NCI-H748 (cell line): ENCODE data around the gene FASN.

Experiments
- DNase-seq: peaks from one replicate; lab custom pipeline; 2025; ENCODE audit not compliant: unreplicated experiment; lab: John Stamatoyannopoulos, UW

The FASN gene

DNA sequence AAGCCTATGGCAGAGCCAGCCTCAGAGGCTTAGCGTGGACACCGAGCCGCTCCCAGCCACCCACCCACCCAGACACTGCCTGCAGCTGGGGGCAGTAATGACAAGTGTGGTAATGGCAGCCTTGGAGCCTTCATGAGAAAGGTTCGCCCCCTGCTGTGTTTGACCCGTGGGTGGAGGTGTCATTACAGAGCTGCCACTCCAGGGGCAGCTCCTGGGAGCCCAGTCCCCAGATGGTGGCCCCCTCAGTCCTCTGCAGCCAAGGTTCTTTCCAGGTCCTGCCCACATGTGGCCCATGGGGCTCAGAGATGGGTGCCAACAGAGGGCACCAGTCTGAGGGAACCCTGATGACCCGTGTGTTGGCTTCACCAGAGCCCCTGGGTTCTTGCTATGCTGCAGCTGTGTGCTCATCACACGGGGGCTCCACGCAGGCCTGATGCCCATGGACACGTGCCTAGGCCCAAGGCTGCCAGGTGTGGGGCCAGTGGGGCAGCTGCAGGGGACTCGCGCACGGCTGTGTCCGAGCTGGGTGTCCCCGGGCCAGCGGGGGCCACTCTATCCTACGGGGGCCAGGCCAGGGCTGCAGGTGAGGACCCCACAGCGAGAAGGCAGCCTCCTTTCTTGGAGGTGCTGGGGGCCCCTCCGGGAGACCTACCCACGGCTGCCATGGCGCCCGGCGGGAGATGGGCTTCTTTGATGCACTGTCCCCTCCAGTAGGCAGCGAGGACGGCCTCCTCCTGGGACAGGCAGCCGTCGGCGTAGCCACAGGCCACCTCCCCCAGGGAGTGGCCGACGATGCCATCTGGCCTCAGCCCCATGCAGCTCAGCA lies 8.1 kb downstream of the FASN start:
- DNase-seq, result no peak

DNA sequence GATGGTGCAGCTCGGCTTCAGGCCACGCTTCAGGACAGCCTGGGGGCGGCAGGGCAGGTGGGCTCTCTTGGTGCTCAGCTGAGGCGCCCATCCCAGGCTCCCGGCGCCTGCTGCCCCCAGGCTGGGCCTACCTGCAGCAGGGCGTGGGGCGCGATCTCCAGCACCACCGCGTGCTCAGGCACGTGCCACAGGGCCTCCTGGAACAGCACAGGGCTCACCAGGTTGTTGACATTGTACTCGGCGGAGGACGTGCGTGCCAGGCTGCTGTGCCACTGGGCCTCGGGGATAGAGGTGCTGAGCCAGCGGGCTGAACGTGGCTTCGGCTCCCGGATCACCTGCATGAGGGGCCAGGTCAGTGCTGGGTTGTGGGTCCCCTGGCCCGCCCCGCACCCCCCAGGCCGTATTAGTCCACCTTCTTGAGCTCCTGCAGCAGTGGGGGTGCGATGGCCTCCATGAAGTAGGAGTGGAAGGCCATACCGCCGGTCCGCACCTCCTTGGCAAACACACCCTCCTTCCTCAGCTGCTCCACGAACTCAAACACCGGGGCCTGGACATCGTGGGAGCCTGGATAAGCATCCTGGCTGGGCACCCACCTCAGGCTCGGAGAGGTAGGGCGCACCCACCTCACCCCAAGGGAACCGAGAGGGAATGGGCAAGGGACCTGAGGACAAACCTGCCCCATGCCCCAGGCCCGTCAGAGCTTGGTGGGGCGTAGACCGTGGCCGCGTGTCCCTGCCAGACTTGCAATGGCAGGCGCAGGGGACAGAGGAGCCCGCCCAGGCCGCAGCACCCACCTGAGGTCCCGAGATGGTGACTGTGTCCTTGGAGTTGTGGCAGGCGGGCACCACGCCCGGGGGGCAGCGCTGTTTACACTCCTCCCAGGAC lies 9.0 kb downstream of the FASN start:
- no peak for DNase-seq

DNA sequence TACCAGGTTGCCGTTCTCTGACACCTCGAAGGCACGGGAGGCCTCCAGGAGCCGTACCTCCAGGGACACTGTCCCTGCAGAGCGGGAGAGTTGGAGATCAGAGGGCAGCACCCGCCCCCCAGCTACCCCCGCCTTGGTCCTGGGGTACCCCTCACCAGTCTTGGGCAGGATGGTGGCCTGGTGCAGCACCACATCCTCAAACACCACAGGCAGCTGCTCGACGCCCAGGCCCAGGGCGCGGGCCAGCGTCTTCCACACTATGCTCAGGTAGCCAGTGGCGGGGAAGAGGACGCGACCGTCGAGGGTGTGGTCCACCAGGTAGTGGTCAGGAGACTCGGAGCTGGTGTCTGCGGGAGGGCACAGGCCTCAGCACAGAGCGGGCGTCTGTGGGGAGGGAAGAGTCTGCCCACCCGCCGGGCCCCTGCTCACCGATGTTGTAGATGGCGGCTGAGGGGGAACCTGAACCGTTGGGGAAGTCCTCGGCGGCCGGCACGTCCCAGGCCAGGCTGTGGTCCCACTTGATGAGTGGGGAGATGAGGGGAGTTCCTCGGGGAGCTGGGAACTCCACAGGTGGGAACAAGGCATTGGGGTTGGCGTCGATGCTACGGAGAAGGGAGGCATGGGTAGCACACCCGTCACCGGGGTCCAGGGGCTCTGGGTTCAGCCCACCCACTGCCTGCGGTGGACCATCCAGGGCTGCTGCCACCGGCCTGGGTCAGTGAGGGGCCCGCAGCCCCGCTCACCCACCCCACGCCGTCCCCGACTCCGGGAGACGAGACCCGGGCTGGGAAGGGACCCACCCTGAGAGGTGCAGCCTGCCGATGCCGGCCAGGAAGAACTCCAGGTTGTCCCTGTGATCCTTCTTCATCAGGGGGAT lies 9.8 kb downstream of the FASN start:
- no peak for DNase-seq

DNA sequence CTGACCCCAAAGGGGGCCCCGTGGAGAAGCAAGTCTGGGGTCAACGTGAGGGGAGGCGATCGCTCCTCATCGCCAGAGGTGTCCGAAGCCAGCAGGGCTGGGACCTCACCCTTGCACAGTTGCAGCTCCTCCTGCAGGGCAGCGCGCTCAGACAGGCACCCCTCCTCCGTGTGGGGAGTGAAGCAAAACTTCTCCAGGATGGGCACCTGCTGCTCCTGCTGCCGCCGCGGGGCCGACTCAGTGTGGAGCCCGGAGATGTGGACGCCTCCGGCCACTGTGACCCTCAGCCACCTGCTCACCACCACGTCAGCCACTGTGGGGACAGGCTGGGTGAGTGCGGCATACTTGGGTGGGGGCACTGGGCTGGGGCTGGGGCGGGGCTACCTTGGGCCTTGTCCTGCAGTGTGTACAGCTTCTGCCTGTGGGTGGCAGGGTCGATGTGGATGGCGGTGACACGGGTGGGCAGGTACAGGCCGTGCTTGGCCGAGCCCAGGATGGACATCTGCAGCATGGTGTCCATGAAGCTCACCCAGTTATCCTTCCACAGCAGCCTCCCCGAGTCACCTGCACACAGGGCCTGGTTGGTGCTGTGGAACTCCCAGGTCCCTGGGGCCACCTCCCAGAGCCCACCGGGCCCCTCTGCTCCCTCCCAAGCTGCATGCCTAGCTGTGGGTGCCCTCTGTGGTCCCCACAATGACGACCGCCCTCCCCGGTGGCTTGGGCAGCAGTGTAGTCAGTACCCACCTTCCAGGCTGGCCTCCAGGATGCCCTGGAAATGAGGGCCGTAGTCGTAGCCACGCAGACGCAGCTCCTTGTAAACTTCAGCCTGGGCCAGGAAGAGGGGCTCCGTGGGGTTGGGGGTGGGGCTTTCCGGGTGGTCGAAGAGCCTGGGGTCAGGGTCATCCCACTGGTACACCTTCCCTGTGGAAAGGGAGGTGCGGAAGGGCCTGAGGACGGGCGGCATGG lies 10.8 kb downstream of the FASN start:
- no peak for DNase-seq

DNA sequence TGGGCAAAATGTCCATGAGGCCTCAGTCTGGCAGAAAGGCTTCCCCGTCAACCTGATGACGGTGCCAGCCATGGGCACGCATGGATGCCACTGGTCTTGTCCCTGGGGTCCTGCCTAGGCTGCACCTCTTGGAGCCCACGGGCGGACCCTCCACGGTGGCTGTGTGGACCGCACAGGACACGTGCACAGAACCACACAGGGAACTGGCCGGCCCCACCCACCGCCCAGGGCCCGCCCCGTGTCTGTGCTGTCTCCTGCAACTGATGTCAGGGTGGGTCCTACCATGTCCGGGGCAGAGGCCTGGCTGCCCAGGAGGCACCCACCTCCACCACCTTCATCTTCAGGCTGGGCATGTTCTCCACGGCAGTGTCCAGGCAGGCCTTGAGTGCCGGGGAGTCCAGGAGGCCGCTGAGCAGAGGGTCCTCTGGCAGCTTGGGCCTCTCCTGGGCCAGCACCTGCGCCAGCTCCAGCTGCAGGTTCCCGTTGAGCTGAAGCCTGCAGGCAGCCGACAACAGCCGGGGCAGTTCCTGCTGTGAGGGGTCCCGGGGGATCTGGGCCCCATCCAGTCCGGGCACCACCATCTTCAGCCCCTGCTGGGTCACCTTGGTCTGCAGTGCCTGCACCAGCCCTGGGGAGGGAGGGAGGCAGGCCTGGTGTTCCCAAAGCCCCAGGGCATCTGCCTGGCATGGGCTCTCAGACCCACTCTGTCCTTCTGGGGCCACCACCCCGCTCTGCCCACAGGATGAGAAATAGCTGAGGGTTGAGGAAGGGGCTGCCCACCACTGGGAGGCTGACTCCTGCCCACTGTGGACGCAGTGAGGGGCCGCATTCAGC lies 11.9 kb downstream of the FASN start:
- DNase-seq, result no peak

DNA sequence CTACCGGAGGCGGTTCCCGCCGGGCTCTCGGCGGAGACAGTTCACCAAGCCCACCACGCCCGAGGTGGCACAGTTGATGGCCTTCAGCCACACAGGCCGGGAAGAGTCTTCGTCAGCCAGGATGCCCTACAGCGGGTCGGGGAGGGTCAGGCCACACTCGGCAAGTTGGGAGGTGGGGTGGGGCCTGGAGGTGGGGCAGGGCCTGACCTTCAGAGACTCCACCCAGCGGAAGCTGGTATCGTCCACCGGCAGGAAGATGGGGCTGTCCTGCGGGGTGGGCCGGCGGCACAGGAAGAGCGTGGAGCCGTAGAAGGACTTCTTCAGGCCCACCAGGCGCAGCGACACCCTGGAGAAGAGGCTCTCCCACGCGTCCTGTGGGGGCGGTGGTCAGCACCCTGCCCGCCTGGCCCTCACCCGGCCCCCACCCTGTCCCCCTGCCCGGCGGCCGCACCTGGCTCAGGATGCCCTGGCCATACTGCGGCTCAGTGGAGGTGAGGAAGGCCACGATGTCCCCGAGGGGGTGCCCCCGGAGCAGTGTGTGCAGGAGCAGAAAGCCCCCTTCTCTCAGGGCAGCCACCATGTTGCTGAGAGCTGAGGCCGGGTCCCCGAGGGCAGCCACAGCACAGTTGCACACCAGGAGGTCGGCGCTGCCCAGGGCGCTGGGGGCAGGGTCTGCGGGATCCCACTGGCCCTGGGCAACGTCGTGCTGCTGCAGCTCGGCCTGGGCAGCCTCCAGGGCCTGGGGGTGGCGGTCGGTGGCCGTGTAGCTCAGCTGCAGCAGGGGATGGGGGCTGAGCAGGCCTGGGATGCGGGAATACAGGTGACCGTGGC lies 12.8 kb downstream of the FASN start:
- DNase-seq, result no peak

DNA sequence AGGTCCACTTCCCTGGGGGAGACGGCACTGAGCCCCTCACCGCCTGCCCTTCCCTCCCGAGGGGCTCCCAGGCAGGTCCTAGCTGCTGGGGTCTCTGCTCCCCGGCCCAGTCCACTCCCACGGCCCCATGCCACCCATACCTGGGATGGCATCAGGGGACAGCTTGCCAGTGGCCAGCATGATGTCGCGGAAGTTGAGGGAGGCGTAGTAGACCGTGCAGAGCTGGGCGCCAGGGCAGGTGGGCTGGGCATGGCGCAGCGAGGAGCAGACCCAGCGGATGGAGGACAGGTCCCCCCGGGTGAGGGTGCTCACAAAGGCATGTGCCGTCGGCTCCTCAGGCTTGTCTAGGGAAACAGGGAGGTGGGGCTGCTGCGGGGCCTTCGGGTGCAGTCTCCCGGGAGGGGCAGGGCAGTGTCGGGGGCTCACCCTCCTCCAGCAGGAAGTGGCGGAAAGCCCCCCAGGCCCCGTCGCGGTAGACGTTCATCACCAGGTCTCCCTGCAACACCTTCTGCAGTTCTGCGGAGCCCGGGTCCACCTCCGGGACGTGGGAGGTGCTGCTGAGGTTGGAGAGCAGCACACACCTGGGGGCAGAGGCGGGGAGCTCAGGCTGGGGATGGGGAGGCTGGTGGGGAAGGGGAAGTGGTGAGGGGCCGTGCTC lies 13.5 kb downstream of the FASN start:
- no peak for DNase-seq

DNA sequence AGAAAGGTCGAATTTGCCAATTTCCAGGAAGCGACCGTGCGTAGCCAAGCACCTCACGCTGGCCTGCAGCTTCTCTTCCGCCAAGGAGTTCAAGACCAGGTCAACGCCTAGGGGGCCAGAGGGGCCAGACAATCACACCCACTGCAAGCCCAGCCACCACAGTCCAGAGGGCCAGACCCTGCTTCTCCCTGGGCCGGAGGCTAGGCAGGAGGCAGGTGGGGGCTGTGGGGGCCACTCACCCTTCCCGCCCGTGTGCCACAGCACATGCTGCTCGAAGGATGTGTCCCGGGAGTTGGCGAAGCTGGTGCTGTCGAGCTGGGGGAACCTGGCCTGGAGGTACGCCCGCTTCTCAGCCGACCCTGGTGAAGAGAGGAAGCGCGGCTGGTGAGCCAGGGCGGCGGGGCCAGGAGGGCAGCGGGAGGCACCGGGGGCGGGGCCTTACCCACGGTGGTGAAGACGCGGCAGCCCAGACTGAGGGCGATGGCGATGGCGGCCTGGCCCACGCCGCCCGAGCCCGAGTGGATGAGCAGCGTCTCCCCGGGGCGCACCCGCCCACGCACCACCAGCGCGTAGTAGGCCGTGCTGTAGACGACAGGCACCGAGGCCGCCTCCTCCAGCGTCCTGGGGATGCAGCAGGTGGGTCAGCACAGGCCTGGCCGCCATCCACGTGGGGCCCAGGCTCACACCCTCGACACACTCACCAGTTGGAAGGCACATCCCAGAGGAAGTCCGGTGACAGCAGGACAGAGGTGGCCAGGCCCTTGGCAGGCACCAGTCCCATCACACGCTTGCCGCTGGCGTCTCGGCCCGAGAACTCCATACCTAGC lies 14.3 kb downstream of the FASN start:
- no peak for DNase-seq

DNA sequence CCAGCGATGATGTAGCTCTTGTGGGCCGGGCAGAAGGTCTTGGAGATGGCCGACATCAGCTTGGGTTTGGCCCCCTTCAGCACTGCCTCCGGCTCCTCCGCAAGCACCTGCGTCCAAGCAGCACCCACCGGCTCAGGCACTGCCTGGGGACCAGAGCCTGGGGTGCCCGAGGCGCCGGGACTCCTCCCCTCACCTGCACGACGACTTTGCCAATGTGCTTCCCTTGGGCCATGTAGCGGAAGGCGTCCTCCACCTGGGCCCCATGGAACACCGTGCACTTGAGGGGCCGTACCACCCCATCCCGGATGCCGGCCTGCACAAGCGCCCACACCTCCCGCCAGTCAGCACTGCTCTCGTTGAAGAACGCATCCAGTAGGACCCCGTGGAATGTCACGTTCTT lies 15.0 kb downstream of the FASN start:
- DNase-seq, result no peak

DNA sequence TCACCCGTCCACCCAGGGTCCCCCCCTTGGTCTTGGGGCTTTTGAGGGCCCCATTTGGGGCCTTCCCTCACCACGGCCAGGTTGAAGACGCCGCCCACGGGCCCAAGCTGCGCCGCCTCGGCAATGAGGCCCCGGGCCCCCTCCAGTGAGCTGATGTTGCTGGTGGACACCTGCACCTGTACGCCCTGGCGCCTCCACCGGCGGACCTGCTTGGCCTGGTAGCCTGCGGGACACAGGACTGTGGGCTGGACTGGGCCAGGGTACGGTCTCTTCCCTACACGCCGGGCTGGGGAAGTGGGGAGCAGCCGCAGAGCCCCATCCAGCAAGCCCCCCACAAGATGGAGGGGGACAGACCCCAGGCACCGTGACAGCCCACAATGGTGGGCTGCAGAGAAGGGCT lies 15.6 kb downstream of the FASN start:
- DNase-seq, result no peak

DNA sequence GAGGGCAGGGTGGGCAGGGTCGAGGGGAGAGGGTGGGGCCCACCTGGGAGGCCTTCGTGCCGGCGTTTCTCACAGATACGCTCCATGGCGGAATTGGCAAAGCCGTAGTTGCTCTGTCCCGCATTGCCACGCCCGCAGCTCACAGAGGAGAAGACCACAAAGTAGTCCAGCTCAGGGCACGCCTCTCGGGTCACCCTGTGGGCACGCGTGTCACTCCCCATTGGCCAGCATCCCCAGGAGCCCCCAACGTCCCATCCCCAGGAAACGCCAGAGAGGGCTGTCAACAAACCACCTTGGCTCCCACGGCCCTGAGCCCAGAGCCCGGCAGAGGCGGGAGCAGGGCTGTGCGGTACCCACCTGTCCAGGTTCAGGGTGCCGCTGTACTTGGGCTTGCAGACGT lies 16.1 kb downstream of the FASN start:
- no peak for DNase-seq

DNA sequence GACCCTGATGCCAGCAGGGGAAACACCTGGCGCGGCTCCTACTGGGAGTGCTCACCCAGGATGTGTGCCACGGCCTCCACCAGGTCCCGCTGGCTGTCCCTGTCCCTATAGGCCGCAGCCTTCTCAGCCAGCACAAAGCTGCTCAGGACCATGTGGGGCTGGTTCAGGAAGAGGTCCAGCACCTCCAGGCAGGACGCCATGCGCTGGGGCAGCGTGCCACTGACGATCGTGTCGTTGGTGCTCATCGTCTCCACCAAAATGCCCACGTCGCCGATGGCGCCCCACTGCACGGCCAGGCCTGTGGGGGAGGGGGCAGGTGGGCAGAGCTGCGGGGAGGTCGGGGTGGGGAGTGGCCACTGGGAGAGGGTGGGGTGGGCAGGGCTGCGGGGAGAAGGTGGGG lies 16.5 kb downstream of the FASN start:
- no peak for DNase-seq

DNA sequence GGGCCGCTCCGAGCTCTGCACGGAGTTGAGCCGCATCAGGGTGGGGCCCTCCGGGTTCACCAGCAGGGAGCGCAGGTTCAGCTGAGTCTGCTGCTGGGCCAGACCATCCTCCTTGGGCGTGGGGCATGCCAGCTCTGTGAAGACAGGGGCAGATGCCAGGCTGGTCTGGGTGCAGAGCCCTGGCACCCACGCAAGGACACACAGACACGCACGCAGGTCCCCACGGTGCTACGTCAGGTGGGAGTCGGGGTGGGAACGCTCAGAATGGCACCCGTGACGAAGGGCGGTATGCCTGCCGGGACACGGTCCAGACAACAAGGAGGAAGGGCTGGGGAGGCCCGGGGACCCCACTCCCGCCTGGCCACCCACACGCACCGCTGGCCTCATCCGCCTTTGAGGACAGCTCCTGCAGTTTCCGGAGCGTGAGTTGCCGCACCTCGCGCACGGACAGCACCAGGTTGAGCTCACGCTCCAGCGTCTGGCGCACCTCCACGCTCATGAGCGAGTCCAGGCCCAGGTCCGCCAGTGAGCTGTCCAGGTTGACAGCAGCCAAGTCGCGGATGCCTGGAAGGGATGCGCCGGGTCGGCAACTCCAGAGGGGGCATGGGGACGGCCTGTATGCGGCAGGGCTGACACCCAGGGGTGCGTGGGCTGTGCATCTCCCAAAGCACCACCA lies 17.1 kb downstream of the FASN start:
- no peak for DNase-seq

DNA sequence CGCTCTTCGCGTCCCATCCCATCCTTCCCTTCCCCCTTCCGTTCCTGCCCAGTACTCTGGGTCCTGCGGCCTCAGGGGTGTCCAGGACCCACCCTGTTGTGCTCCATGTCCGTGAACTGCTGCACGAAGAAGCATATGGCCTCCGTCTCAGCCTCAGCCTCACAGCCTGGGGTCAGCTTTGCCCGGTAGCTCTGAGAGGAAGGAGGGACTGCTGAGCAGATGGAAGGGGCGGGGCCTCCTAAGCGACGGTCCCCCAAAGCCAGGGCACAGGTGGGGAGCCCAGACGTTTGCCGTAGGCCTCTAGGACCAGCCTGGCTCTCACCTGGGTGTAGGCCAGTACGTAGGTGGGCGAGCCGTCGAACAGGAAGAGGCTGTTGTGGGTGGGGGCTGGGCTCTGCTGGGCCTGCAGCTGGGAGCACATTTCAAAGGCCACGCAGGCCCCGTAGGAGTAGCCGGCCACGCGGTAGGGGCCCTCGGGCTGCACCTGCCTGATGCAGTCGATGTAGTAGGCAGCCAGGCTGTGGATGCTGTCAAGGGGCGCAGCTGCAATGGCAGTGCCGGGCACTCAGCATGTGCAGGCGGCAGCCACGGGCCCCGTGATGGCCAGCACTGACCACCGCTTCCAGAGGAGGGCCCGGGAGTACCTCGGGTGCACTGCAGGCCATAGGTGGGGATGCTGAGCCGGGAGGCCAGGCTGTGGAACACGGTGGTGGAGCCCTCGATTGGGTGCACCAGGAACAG lies 17.8 kb downstream of the FASN start:
- DNase-seq, result no peak

DNA sequence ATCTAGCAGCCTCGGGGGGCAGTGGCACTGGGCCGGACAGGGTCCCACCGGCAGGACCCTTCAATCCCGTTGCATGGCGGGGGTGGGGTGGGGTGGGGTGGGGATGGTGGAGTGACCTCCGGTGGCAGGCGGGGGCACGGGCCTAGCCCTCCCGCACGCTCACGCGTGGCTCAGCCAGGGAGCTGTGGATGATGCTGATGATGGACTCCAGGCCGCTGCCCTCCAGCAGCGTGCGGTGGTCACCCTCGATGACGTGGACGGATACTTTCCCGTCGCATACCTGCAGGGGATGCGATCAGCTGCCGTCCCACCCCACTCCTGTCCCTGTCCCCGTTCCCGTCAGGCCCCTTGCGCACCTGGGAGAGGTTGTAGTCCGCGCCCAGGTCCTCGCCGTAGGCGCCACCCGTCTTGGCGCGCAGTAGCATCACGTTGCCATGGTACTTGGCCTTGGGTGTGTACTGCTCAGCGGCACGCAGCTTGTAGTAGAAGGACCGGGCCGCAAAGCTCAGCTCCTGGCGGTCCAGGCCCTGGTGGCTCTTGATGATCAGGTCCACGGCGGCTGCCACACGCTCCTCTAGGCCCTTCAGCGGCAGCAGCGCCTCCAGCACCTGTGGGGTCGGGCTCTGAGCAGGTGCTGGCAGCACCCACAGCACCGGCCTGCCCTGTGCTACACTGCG lies 18.9 kb downstream of the FASN start:
- DNase-seq, result no peak
